HG02571 (cell line): ENCODE data around the gene EDEM2.
"Not testable (repeated sequence)": the region's sequence is repeated elsewhere in the genome, so short reads cannot be mapped to it uniquely, and the experiment has no call there.

ENCODE experiments used
- ATAC-seq: cut with Tn5 transposase; IDR thresholded peaks from one replicate; pipeline ENCODE4 v1.9.1; 2021; ENCODE audit warnings: mild to moderate bottlenecking, moderate library complexity; ENCODE audit not compliant: unreplicated experiment

EDEM2 gene

DNA sequence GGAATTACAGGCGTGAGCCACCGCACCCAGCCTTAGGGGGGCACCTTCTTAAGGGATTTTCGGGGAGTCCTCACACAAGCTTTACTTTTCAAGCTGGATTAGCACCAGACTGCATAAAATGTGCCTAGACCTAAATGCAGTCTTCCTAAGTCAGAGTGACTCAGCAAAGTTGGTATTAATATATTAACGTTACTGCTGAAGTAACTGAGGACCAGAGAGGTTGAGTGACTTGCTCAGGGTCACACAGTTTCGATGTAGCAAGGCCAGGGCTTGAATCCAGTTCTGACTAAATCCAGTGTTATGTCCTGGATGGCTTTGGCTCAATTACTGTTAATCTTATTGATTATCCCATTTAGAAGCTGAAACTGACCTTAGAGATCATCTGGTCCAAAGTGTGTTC is 13.4 kb downstream of the EDEM2 start:
- no peak for ATAC-seq

DNA sequence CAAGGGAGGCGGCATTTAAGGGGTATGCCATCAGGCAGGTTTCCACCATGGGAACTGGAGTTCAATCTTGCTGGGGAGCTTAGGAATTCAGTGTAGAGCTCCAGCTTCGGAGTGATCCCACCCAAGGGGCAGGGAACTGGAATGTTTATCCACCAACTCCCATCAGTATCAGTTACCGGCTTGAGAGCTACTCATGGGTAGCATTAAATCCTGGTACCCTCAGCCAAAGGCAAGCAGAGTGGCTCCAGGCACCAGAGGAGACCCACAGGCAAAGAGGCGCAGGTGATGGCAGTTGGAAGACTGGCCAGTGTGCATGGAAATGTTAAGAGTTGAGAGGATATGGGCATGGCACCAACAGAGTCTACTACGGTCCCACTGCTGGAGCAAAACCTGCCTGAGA is 14.1 kb downstream of the EDEM2 start:
- no peak for ATAC-seq

DNA sequence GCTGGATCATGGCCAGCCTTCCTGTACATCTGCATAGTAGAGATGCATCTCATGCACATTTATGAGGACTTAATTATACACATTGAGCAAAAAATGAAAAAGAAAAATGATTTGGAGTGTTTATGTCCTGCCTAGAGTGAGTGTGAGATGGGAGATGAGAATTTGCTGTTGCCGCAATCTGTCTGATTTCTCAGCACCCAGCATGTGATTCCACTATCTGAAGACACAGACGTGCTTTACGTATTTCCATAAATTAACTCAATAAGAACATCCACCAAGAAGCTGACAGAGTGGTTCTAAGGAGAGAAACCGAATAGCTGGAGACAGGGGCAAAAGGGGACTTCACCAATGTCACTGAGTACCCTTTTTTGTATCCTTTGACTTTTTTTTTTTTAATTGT is 15.2 kb downstream of the EDEM2 start:
- no peak for ATAC-seq

DNA sequence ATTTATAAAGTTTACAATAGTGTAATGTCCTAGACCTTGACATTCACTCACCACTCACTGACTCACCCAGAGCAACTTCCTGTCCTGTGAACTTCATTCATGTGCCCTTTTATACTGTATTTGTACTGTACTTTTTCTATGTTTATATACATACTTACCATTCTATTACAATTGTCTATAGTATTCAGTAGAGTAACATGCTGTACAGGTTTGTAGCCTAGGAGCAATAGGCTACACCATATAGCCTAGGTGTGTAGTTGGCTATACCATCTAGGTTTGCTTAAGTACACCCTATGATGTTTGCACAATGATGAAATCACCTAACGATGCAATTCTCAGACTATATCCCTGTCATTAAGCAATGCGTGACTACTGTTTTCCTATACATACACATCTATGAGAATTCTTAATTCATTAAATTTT is 17.5 kb downstream of the EDEM2 start:
- ATAC-seq = no peak

DNA sequence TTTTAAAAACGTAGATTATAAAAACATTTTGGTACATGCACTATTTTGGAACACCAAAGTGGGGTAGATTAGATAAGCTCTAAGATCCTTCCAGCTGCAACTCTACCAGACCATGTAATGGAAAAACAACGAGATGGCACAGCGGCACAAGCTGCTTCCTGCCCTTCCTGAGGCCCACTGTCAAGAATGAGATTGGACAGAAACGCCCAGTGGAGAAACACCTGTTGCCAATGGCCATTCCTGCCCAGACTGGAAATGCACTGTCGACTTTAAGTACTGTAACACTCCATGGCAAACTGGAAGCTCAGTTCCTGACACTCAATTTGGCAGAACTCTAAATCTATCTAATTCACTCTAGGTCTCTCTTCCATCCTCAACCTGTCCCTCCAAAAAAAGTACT is 21.4 kb downstream of the EDEM2 start:
- ATAC-seq = no peak

DNA sequence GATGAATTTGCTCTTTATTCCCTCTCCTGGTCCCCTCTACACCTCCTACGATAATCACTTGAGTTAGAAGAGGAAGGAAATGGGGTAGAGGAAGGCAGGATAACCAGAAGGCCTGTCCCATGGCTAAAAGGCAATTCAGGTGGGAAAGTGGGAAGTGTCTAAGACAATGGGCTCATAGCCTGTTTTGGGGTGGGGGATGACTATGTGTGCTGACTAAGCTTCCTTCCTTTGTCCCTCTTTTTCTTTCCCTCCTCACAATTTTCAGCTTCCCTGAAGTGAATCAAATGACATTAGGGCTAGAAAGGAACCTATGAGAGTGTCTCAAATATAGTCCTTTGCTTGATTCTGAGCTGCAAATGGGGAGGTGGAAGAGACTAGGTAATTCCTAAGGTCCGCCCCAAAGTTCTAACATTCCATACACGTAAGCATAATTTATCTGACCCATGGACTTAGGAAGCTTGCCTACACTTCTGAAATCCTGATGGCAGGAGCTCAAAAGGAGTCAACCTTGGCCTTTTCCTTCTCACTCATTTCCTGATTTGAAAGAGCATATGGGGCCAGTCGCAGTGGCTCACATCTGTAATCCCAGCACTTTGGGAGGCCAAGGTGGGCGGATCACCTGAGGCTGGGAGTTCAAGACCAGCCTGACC is 24.3 kb downstream of the EDEM2 start:
- ATAC-seq = no peak

DNA sequence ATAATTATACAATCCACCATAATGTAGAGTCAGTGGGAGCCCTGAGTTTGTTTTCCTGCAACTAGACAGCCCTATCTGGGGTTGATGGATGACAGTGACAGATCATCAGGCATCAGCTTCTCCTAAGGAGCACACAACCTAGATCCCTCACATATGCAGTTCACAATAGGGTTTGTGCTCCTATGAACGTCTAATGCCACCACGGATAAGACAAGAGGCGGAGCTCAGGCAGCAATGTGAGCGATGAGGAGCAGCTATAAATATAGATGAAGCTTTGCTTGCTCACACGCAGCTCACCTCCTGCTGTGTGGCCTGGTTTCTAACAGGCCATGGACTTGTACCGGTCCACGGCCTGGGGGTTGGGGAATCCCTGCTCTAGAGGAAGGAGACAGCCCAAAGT is 25.9 kb downstream of the EDEM2 start:
- ATAC-seq = no peak

DNA sequence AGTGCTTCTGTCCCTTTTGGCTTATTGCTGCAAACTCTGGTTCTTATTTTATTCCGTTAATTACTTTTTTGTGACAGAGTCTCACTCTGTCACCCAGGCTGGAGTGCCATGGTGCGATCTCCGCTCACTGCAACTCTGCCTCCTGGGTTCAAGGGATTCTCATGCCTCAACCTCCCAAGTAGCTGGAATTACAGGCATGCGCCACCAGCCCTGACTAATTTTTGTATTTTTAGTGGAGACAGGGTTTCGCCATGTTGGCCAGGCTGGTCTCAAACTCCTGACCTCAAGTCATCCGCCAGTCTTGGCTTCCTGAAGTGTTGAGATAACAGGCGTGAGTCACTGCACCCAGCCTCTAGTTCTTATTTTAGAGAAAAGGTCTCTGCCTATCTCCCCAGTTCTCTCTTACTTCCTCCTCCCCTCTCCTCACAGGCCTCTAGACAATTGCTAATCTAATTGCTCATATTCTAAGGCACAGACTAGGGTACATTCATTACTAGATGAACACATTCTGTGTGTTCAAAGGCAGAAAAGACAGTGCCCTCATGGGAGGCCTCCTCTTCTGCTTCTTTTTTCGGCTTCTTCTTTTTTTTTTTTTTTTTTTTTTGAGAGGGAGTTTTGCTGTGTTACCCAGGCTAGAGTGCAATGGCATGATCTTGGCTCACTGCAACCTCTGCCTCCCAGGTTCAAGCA is 27.0 kb downstream of the EDEM2 start:
- ATAC-seq = no peak

DNA sequence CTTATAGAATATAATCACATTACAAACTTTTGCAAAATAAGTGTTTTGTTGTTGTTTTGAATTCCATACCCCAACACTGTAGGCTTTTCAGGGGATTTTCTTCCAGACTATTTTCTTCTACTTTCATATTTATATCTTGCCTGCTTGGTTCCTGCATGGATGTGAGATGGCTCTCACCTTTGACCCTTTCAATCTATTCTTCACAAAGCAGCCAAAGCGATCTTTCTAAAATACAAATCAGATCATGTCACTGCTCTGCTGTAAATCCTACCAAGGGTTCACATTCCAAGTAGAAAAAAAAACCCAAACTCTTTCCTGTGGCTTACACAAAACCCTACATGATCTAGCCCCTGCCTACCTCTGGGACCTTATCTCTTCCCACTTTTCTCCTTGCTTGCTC is 29.5 kb downstream of the EDEM2 start:
- no peak for ATAC-seq

DNA sequence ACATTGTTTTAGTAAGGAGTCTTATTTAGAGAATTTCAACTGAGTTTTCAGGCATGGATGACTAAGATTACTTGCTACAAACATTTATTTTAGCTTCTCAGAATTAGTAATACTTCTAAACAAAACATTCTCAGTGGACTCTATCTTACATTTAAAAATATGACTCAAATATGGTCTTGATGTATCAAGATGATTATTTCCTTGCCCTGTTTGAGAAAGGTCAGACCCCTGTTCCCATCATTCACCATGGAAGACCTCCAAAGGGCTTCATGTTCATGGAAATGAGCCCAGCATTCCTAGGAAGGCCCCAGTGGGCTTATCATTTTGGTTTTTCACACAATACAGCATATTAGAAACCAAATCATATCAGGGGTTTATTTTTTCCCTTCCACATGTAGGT is 29.9 kb downstream of the EDEM2 start:
- ATAC-seq = no peak

DNA sequence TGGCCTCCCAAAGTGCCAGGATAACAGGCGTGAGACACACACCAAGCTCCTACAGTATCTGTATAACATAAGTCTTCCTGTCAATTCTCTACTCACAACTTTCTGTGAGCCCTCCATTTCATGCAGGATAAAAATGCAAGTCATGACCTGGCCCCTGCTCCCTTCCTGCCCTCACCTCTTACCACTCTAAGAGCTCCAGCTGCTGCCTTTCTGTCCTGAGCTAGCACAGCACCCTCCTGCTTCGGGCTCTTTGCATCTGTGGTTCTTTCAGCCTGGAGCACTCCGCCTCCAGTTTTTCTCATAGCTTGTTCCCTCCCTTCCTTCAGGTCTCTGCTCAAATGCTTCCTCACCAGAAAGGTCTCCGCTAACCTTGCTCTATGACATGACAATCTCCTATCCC is 30.9 kb downstream of the EDEM2 start:
- no peak for ATAC-seq

DNA sequence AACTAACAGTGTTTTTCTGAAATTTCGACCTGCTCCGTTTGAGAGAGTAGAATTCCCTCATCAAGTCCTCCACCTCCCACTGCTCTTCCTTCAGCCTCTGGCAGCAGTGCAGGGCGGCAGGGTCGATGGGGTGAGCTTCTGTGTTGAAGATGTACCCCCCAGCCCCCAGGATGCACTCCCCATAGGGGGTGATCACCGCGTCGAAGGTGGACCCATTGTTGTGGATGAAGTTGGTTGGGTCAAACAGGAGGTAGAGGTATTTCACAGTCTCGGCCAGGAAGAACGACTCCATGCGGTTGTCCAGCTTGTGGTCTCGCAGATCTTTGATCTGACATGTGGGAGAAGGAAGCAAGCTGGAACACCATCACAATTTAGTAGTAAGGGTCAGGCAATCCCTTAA is 31.5 kb downstream of the EDEM2 start:
- ATAC-seq = no peak

DNA sequence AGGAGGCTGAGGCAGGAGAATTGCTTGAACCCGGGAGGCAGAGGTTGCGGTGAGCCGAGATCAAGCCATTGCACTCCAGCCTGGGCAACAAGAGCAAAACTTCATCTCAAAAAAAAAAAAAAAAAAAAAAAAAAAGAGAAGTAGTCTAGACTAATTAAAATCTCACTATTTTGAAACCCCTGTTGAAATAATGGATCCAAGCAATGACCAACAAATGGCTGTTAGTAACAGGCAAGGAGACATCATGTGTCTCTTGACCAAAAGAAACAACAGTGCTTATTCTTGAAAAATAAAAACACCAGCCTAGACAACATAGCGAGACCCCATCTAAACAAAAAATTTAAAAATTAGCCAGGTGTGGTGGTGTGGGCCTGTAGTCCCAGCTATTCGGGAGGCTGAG is 34.9 kb downstream of the EDEM2 start:
- ATAC-seq = not testable (repeated sequence)

DNA sequence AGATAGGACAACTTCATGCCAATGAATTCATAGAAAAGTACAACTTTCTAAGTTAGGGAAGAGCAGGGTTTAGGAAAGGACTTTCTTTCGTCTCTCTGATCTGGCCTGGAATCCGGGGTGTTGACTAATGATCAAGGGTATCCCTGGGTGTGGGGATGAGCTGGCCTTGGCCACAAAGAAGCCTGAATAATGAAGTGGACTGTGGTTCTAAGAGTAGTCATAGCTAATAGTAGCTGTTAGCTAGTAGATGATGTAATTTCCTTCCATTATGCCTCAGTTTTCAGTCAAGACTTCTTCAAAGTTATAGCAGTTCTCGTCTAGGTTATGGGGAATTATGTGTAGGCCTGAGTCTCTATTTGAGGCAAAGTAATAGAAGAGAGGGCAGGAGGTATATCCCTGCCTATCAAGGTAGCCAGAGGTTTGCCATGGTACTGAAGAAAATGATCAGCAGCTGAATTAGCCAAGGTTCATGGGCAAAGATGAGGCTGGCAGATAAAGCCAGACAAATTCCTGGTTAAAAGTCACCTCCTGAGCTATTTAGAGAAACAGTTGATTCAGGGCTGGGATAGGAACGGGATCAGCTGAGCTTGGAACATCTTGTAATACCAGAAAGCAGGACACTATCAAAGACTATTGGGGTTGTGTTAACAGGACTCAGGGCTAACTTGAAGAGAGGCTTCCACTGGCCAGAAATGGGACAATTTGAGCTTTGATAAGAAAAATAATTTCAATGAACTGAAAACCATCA is 35.8 kb downstream of the EDEM2 start:
- ATAC-seq = no peak

DNA sequence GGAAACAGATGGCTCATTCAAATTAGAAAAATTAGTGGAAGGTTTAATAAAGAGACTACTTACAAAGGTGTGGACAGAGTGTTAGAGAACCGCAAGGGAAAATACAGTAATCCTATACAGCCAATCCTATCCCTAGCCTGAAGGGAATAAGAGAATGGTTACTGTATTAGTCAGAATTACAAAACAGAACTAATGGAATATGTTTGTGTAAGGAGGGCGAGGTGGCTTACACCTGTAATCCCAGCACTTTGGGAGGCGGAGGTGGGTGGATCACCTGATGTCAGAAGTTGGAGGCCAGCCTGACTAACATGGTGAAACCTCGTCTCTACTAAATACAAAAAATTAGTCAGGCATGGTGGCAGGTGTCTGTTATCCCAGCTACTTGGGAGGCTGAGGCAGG is 38.2 kb downstream of the EDEM2 start:
- ATAC-seq = no peak

DNA sequence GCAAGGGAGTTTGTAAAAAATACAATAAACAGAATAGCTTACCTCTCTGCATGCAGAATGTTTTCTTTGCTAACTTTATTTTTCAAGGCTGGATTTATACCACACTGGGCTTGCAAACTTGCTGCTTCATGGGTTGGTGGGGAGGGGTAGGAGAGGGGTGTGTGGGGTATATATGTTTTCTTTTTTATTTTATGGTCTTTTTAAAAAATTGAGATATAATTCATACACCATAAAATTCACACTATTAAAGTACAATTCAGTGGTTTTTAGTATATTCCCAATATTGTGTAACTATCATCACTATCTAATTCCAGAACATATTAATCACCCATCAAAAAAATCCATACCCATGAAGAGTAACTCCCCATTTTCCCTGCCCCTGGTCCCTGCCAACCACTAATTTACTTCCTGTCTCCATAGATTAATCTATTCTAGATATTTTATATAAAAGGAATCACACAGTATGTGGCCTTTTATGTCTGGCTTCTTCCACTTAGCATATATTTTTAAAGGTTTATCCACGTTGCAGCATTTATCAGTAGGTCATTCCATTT is 40.2 kb downstream of the EDEM2 start:
- no peak for ATAC-seq

DNA sequence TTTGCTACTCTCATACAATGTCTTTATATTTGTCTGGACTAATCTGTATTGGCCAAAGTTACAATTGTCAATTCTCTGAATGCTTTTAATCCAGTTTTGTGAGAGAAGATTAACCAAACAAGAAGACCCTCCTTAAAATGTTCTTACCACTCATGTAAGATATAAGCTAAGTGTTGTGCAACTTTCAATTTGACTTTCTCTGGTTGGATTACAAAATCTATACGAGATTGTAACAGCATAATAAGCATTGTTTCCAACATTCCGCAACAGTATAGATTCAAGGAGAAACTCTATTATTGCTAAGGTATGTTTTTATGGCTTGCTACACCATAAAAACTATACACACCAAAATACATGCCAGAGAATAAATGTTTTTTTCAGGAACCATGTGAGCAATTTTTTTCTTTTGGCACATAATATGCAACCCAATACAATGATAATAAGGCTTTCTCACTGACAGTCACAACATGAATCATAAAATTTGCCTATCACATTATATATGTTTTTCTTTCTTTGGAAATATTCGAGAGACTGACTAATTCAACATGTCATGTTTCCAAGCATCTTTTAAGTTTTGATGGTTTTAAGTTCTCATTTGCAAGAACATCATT is 42.3 kb downstream of the EDEM2 start:
- ATAC-seq = no peak

DNA sequence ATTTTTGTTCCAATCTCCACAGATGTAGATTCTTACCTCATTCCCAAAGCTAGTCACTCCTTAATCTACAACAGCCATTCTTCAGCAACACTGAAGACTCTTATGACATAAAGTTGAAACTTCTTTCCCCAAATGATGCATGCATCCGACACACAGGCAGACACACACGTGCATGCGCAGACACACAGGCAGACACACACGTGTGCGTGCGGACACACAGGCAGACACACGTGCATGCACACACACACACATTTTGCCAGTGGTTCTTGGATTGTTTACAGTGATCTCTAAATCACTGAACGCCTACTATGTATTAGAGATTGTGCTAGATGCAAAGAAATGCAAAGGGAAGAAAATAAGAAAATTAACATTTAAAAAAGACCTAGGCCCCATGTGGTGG is 45.5 kb downstream of the EDEM2 start:
- no peak for ATAC-seq

DNA sequence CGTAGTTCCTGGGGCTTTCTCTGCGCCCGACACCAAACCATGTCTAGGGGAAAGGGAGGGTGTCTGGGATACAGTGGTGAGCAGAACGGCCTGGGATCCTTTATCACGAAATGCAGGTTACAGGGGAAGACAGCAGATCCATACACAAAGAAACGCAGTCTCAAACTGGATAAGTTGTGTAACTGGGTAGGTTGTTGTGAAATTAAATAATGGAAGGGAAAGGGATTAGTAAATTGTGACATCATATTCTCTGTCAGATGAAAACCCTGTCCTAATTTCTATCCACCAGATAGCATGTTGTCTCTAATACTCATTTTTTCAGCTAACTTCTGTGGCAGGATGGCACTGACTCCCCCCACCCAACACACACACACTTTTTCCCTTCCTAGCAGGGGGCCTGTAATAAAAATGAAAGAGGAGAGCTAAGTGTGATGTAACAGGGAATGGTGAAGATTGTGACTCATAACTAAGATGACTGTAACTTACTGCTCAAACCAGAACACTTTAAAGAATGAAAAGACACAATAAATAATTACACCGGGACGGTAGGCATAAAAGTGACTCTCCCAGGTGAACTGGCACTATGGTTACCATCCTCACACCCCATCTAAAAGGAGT is 53.8 kb downstream of the EDEM2 start:
- ATAC-seq = no peak

DNA sequence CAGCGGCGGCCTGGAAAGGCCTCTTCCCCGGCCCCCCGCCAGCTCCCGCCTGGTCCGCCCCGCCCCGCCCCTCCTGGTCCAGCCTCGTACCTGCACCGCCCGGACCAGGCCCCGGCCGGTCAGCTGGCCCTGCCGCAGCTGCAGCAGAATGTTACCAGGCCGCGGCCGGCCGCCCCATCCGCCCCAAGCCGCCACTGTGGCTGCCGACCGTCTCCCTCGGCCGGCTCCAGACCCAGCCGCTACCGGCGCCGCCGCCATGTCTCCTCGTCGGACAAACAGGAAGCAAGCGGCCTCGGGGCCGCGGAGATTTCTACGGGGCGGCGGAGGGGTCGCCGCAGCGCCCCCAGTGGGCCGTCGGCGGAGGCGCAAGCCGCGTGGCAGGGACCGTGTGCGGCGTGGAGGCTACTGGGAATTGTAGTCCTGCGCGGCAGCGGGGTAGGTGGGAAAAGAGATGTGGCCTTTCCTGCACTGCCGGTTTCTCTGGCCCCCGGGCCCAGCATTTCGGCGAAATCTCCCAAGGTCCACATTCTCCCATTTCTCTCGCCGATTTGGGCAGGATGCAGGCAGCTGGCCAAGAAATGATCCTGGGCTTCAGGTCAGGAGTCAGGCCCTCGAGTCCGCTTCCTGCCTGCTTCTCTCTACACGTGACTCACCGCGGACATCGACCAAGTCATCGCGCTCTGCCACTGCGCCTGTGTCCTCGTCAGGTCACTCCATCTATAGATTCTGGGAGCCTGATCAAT is 54.4 kb downstream of the EDEM2 start, which contains the start of gene TRPC4AP:
Gene TRPC4AP (minus strand): TSS at position 284 of the 743 bp plus-strand sequence. CDS start 26 bp downstream, at position 258.
- ATAC-seq = peak; percentile 92
